HepG2 (cell line): ENCODE data around the gene MST1. TPM values are rescaled to one million over a fixed set of nuclear protein-coding genes. Genes with fewer than 3 reads are reported as not detected.

ENCODE experiments used
- AGO1 ChIP-seq: fragments of 200-400 bp; formaldehyde crosslinking; IDR thresholded peaks from 2 replicates; pipeline ENCODE4 v1.6.1; 2017; ENCODE audit warnings: mild to moderate bottlenecking, low read depth, low read length, moderate library complexity; ENCODE audit not compliant: poor library complexity, severe bottlenecking
- FOXA3 ChIP-seq: IDR thresholded peaks from 2 replicates; pipeline ENCODE4 v1.6.1; 2016; ENCODE audit warnings: missing genetic modification reagents, missing compliant biosample characterization
- HHEX ChIP-seq: IDR thresholded peaks from 2 replicates; pipeline ENCODE4 v1.6.1; 2016; ENCODE audit warnings: control low read depth
- HNRNPLL ChIP-seq: fragments of 200-400 bp; formaldehyde crosslinking; IDR thresholded peaks from 2 replicates; pipeline ENCODE4 v1.6.1; 2017; ENCODE audit warnings: mild to moderate bottlenecking, low read depth, low read length; ENCODE audit not compliant: poor library complexity, severe bottlenecking
- KLF9 ChIP-seq: IDR thresholded peaks from 2 replicates; pipeline ENCODE4 v1.6.1; 2016; ENCODE audit warnings: low read depth
- MEIS1 ChIP-seq: sonication (generic); formaldehyde crosslinking; IDR thresholded peaks from 2 replicates; pipeline ENCODE4 v1.9.0; 2021; ENCODE audit warnings: mild to moderate bottlenecking, missing genetic modification reagents, moderate library complexity, borderline replicate concordance
- NAIF1 ChIP-seq: sonication (generic); formaldehyde crosslinking; IDR thresholded peaks from 2 replicates; pipeline ENCODE4 v1.5.0; 2020; ENCODE audit warnings: mild to moderate bottlenecking, missing genetic modification reagents, borderline replicate concordance
- POLR2AphosphoS5 ChIP-seq: IDR thresholded peaks from 2 replicates; pipeline ENCODE4 v1.6.1; 2012; ENCODE audit warnings: low read depth, low read length
- POLR2G ChIP-seq: fragments of 200-400 bp; formaldehyde crosslinking; IDR thresholded peaks from 2 replicates; pipeline ENCODE4 v1.6.1; 2018; ENCODE audit warnings: mild to moderate bottlenecking, low read depth, low read length, moderate library complexity
- SAFB2 ChIP-seq: sonication (generic); formaldehyde crosslinking; IDR thresholded peaks from 2 replicates; pipeline ENCODE4 v1.5.1; 2020; ENCODE audit warnings: missing genetic modification reagents, low read depth, mild to moderate bottlenecking, borderline replicate concordance
- SIX4 ChIP-seq: sonication (generic); formaldehyde crosslinking; IDR thresholded peaks from 2 replicates; pipeline ENCODE4 v1.4.0; 2020; ENCODE audit warnings: missing genetic modification reagents
- TBX2 ChIP-seq: sonication (generic); formaldehyde crosslinking; IDR thresholded peaks from 2 replicates; pipeline ENCODE4 v1.5.0; 2020; ENCODE audit warnings: missing genetic modification reagents, mild to moderate bottlenecking, borderline replicate concordance
- ZNF225 ChIP-seq: sonication (generic); formaldehyde crosslinking; IDR thresholded peaks from 2 replicates; pipeline ENCODE4 v1.4.0; 2020; ENCODE audit warnings: mild to moderate bottlenecking, missing genetic modification reagents
- ZNF557 ChIP-seq: sonication (generic); formaldehyde crosslinking; IDR thresholded peaks from 2 replicates; pipeline ENCODE4 v1.4.0; 2020; ENCODE audit warnings: missing genetic modification reagents
- ZNF569 ChIP-seq: sonication (generic); formaldehyde crosslinking; IDR thresholded peaks from 2 replicates; pipeline ENCODE4 v1.5.0; 2020; ENCODE audit warnings: mild to moderate bottlenecking, missing genetic modification reagents, moderate library complexity, borderline replicate concordance
- ZNF747 ChIP-seq: sonication (generic); formaldehyde crosslinking; IDR thresholded peaks from 2 replicates; pipeline ENCODE4 v1.8.1; 2023; ENCODE audit warnings: missing genetic modification reagents, mild to moderate bottlenecking, borderline replicate concordance
- ZNF768 ChIP-seq: sonication (generic); formaldehyde crosslinking; IDR thresholded peaks from 2 replicates; pipeline ENCODE4 v1.4.0; 2020; ENCODE audit warnings: missing genetic modification reagents
- ZNF772 ChIP-seq: sonication (generic); formaldehyde crosslinking; IDR thresholded peaks from 2 replicates; pipeline ENCODE4 v1.5.0; 2020; ENCODE audit warnings: mild to moderate bottlenecking, missing genetic modification reagents
- ZSCAN29 ChIP-seq: sonication (generic); formaldehyde crosslinking; conservative IDR thresholded peaks from 2 replicates; pipeline ENCODE4 v1.4.0; 2020; ENCODE audit warnings: mild to moderate bottlenecking, missing genetic modification reagents
- polyA plus RNA-seq, 8 experiments: library from polyadenylated mRNA; depleted of rRNA in 3 of 8; stranded (reverse) in 7 of 8; unstranded in 1 of 8; fragments of >200 nt; fragmentation: Illumina TruSeq in 4 of 8; extraction: Trizol in 4 of 8; gene quantifications; 2 replicates each; pipeline versions ENCODE4 v1.2.1 to v1.2.3, GENCODE V29; 2011 to 2016; ENCODE audit warnings: low read depth in 4 of 8, missing spikeins in 1 of 8, mixed read lengths in 1 of 8; ENCODE audit not compliant: insufficient read depth in 1 of 8
- total RNA-seq, 5 experiments: library from RNA; depleted of rRNA; stranded (reverse); fragments of >200 nt; fragmentation: Illumina TruSeq; extraction: Trizol; gene quantifications; 2 replicates each; pipeline ENCODE4 v1.2.3, GENCODE V29; 2016; ENCODE audit warnings: low read depth in 1 of 5
- TF ChIP-seq, protein P1 (sequence below): sonication (generic); formaldehyde crosslinking; IDR thresholded peaks from 2 replicates; pipeline ENCODE4 v1.9.0; 2021; ENCODE audit warnings: missing genetic modification reagents, mild to moderate bottlenecking, borderline replicate concordance
- TF ChIP-seq, protein P2 (sequence below): sonication (generic); formaldehyde crosslinking; IDR thresholded peaks from 2 replicates; pipeline ENCODE4 v1.4.0; 2020; ENCODE audit warnings: missing genetic modification reagents, borderline replicate concordance
- TF ChIP-seq, protein P3 (sequence below): sonication (generic); formaldehyde crosslinking; IDR thresholded peaks from 2 replicates; pipeline ENCODE4 v1.4.0; 2020; ENCODE audit warnings: low read depth, mild to moderate bottlenecking, missing genetic modification reagents
- TF ChIP-seq, protein P4 (sequence below): sonication (generic); formaldehyde crosslinking; IDR thresholded peaks from 2 replicates; pipeline ENCODE4 v1.4.0; 2020; ENCODE audit warnings: missing genetic modification reagents

MST1 gene
- total and polyA plus RNA-seq, 2 of the 13 experiments (the other 11 are each of a cell fraction or from before 2014, with no cell fraction given), result 189 to 452 TPM

GRCh38 chr3:49723628-49724551, 34.6 kb upstream of the MST1 start, which contains the start of gene GMPPB (continued):
- peak; percentile 48; the same call in 1 of the 2 replicates for TF ChIP-seq ZNF768
- TF ChIP-seq FOXA3 (CRISPR knock-in tag), result peak; percentile 20; the same call in 1 of the 2 replicates
- TF ChIP-seq, protein P1, sequence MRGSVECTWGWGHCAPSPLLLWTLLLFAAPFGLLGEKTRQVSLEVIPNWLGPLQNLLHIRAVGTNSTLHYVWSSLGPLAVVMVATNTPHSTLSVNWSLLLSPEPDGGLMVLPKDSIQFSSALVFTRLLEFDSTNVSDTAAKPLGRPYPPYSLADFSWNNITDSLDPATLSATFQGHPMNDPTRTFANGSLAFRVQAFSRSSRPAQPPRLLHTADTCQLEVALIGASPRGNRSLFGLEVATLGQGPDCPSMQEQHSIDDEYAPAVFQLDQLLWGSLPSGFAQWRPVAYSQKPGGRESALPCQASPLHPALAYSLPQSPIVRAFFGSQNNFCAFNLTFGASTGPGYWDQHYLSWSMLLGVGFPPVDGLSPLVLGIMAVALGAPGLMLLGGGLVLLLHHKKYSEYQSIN (CRISPR knock-in tag), result no peak
- TF ChIP-seq, protein P2, sequence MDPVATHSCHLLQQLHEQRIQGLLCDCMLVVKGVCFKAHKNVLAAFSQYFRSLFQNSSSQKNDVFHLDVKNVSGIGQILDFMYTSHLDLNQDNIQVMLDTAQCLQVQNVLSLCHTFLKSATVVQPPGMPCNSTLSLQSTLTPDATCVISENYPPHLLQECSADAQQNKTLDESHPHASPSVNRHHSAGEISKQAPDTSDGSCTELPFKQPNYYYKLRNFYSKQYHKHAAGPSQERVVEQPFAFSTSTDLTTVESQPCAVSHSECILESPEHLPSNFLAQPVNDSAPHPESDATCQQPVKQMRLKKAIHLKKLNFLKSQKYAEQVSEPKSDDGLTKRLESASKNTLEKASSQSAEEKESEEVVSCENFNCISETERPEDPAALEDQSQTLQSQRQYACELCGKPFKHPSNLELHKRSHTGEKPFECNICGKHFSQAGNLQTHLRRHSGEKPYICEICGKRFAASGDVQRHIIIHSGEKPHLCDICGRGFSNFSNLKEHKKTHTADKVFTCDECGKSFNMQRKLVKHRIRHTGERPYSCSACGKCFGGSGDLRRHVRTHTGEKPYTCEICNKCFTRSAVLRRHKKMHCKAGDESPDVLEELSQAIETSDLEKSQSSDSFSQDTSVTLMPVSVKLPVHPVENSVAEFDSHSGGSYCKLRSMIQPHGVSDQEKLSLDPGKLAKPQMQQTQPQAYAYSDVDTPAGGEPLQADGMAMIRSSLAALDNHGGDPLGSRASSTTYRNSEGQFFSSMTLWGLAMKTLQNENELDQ (CRISPR knock-in tag), result no peak
- peak; percentile 98 for TF ChIP-seq AGO1
- TF ChIP-seq SAFB2 (CRISPR knock-in tag), result peak; percentile 60; the same call in 1 of the 2 replicates
- no peak for TF ChIP-seq ZNF557 (CRISPR knock-in tag)
- peak; percentile 90 for TF ChIP-seq ZNF747 (CRISPR knock-in tag)
- no peak for TF ChIP-seq MEIS1 (CRISPR knock-in tag)
- TF ChIP-seq TBX2 (CRISPR knock-in tag), result peak; percentile 73; the same call in 1 of the 2 replicates
- TF ChIP-seq KLF9, result peak; percentile 70; the same call in 1 of the 2 replicates
- TF ChIP-seq ZSCAN29 (CRISPR knock-in tag), result peak; percentile 72; the same call in 1 of the 2 replicates
- 0 out of 2 replicates have a peak, but pooled peaks have one; percentile 19 for TF ChIP-seq NAIF1 (CRISPR knock-in tag)
- 0 out of 2 replicates have a peak, but pooled peaks have one; percentile 77 for TF ChIP-seq ZNF569 (CRISPR knock-in tag)
- TF ChIP-seq POLR2AphosphoS5, result peak; percentile 59
- TF ChIP-seq ZNF225, result 0 out of 2 replicates have a peak, but pooled peaks have one; percentile 21
- TF ChIP-seq ZNF772 (CRISPR knock-in tag), result peak; percentile 66
- peak; percentile 90 for TF ChIP-seq HNRNPLL
- TF ChIP-seq POLR2G, result peak; percentile 77; the same call in 1 of the 2 replicates
- TF ChIP-seq SIX4, result no peak
- TF ChIP-seq HHEX (CRISPR knock-in tag), result no peak
- TF ChIP-seq, protein P3, sequence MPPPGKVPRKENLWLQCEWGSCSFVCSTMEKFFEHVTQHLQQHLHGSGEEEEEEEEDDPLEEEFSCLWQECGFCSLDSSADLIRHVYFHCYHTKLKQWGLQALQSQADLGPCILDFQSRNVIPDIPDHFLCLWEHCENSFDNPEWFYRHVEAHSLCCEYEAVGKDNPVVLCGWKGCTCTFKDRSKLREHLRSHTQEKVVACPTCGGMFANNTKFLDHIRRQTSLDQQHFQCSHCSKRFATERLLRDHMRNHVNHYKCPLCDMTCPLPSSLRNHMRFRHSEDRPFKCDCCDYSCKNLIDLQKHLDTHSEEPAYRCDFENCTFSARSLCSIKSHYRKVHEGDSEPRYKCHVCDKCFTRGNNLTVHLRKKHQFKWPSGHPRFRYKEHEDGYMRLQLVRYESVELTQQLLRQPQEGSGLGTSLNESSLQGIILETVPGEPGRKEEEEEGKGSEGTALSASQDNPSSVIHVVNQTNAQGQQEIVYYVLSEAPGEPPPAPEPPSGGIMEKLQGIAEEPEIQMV (CRISPR knock-in tag), result peak; percentile 51; the same call in 1 of the 2 replicates
- TF ChIP-seq, protein P4, sequence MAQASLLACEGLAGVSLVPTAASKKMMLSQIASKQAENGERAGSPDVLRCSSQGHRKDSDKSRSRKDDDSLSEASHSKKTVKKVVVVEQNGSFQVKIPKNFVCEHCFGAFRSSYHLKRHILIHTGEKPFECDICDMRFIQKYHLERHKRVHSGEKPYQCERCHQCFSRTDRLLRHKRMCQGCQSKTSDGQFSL, result no peak
